Loucy (cell line): ENCODE data around the gene UBA52.
"Not testable (repeated sequence)": the region's sequence is repeated elsewhere in the genome, so short reads cannot be mapped to it uniquely, and the experiment has no call there.

Experiments
- H2AFZ ChIP-seq: fragments of 200-600 bp; sonication (generic); 2 replicates; pipeline ENCODE4 v1.6.0; 2016; ENCODE audit warnings: antibody characterized with exemption, mild to moderate bottlenecking, low read length, moderate library complexity
- H3F3A ChIP-seq: fragments of 200-600 bp; 2 replicates; pipeline ENCODE4 v1.6.0; 2016; ENCODE audit warnings: antibody characterized with exemption, low read depth, mild to moderate bottlenecking
- H3K27me3 ChIP-seq: fragments of 200-600 bp; sonication (generic); 2 replicates; pipeline ENCODE4 v1.6.1; 2014; ENCODE audit warnings: low read length, mild to moderate bottlenecking; ENCODE audit not compliant: insufficient read depth, poor library complexity, severe bottlenecking
- H3K36me3 ChIP-seq: fragments of 200-600 bp; sonication (generic); 2 replicates; pipeline ENCODE4 v1.6.1; 2016; ENCODE audit warnings: low read length; ENCODE audit not compliant: insufficient read depth
- H3K4me1 ChIP-seq: fragments of 200-600 bp; sonication (generic); 2 replicates; pipeline ENCODE4 v1.5.1; 2014; ENCODE audit warnings: low read length, mild to moderate bottlenecking; ENCODE audit not compliant: insufficient read depth, poor library complexity, severe bottlenecking
- H3K4me2 ChIP-seq: fragments of 200-600 bp; sonication (generic); 2 replicates; pipeline ENCODE4 v1.6.0; 2014; ENCODE audit warnings: antibody characterized with exemption, low read length, low read depth, mild to moderate bottlenecking; ENCODE audit not compliant: poor library complexity, severe bottlenecking
- H3K4me3 ChIP-seq: fragments of 200-600 bp; sonication (generic); 2 replicates; pipeline ENCODE4 v1.5.1; 2014; ENCODE audit warnings: low read length, mild to moderate bottlenecking, mixed read lengths; ENCODE audit not compliant: poor library complexity, severe bottlenecking
- H3K79me2 ChIP-seq: fragments of 200-600 bp; sonication (generic); 2 replicates; pipeline ENCODE4 v1.6.1; 2014; ENCODE audit warnings: low read length; ENCODE audit not compliant: insufficient read depth
- H3K9ac ChIP-seq: fragments of 200-600 bp; sonication (generic); 2 replicates; pipeline ENCODE4 v1.6.0; 2014; ENCODE audit warnings: mild to moderate bottlenecking, low read depth, low read length, moderate library complexity; ENCODE audit not compliant: poor library complexity, severe bottlenecking
- H3K9me2 ChIP-seq: fragments of 200-600 bp; sonication (generic); replicated peaks from 2 replicates; pipeline ENCODE4 v1.6.1; 2016; ENCODE audit warnings: low read depth, low read length, mixed read lengths
- H3K9me3 ChIP-seq: fragments of 200-600 bp; sonication (generic); 2 replicates; pipeline ENCODE4 v1.6.1; 2014; ENCODE audit warnings: mild to moderate bottlenecking, antibody characterized with exemption, low read length, low read depth; ENCODE audit not compliant: insufficient read depth
- H4K20me1 ChIP-seq: fragments of 200-600 bp; sonication (generic); 2 replicates; pipeline ENCODE4 v1.6.0; 2014; ENCODE audit warnings: antibody characterized with exemption, low read length, mild to moderate bottlenecking; ENCODE audit not compliant: insufficient read depth, poor library complexity, severe bottlenecking
- CTCF ChIP-seq: fragments of 200-600 bp; sonication (generic); conservative IDR thresholded peaks from 2 replicates; pipeline ENCODE4 v1.5.1; 2014; ENCODE audit warnings: mild to moderate bottlenecking, antibody characterized with exemption, low read length
- EZH2phosphoT487 ChIP-seq: fragments of 200-600 bp; IDR thresholded peaks from 2 replicates; pipeline ENCODE4 v1.6.1; 2018; ENCODE audit warnings: antibody characterized with exemption, mild to moderate bottlenecking, moderate library complexity, borderline replicate concordance

UBA52 gene

GRCh38 chr19:18539372-18539771, 32.3 kb upstream of the UBA52 start:
- Histone ChIP-seq H3K9me3 (no peaks in the 10 kb centered on the region), H3K4me3 (no peak overlapping the region), H3K9me2 (no peaks in the 10 kb centered on the region), H4K20me1 (peaks cover 10% of the 10 kb centered on the region), H3K36me3 (peaks cover 4% of the 10 kb centered on the region; the same call in 1 of the 2 replicates), H3K4me1 (peaks cover 19% of the 10 kb centered on the region), H3K9ac (no peak overlapping the region), H3K27me3 (no peaks in the 10 kb centered on the region), H3K4me2 (no peak overlapping the region), H3F3A (no peaks in the 10 kb centered on the region), H2AFZ (no peak overlapping the region), H3K79me2 (peaks cover 19% of the 10 kb centered on the region)
- TF ChIP-seq CTCF = no peak
- no peak for TF ChIP-seq EZH2phosphoT487

GRCh38 chr19:18540200-18540599, 31.5 kb upstream of the UBA52 start:
- not testable (repeated sequence) for H3K36me3 ChIP-seq, H3K27me3 ChIP-seq, H3K9ac ChIP-seq, H3K4me2 ChIP-seq, H3F3A ChIP-seq, H2AFZ ChIP-seq, H3K9me2 ChIP-seq, H3K9me3 ChIP-seq, H3K4me3 ChIP-seq
- Histone ChIP-seq H3K4me1 (peaks cover 20% of the 10 kb centered on the region), H3K79me2 (peaks cover 19% of the 10 kb centered on the region), H4K20me1 (peaks cover 10% of the 10 kb centered on the region)

GRCh38 chr19:18541258-18541991, 30.2 kb upstream of the UBA52 start:
- Histone ChIP-seq H3K9me2 (no peaks in the 10 kb centered on the region), H3K4me2 (peak overlapping the region; percentile 100), H3K4me3 (peak overlapping the region; percentile 97), H3K9ac (peak overlapping the region; percentile 87), H3K36me3 (peaks cover 4% of the 10 kb centered on the region; the same call in 1 of the 2 replicates), H2AFZ (no peak overlapping the region), H3K79me2 (peaks cover 19% of the 10 kb centered on the region), H4K20me1 (peaks cover 10% of the 10 kb centered on the region), H3K9me3 (no peaks in the 10 kb centered on the region), H3F3A (no peaks in the 10 kb centered on the region), H3K27me3 (no peaks in the 10 kb centered on the region), H3K4me1 (peaks cover 20% of the 10 kb centered on the region)
- TF ChIP-seq CTCF (no peak), EZH2phosphoT487 (no peak)
